Measurements from ENCODE around the gene KCTD1.

- no peak for TF ChIP-seq EP300 (IDR thresholded peaks at IDR 0.05; ENCODE audit: borderline replicate concordance)
- no peak for TF ChIP-seq CEBPB (IDR thresholded peaks at IDR 0.05)
- TF ChIP-seq MAX (IDR thresholded peaks at IDR 0.05): no peak
- TF ChIP-seq ZBTB7A (IDR thresholded peaks at IDR 0.05; ENCODE audit: low read depth): no peak
- TF ChIP-seq, protein P1, sequence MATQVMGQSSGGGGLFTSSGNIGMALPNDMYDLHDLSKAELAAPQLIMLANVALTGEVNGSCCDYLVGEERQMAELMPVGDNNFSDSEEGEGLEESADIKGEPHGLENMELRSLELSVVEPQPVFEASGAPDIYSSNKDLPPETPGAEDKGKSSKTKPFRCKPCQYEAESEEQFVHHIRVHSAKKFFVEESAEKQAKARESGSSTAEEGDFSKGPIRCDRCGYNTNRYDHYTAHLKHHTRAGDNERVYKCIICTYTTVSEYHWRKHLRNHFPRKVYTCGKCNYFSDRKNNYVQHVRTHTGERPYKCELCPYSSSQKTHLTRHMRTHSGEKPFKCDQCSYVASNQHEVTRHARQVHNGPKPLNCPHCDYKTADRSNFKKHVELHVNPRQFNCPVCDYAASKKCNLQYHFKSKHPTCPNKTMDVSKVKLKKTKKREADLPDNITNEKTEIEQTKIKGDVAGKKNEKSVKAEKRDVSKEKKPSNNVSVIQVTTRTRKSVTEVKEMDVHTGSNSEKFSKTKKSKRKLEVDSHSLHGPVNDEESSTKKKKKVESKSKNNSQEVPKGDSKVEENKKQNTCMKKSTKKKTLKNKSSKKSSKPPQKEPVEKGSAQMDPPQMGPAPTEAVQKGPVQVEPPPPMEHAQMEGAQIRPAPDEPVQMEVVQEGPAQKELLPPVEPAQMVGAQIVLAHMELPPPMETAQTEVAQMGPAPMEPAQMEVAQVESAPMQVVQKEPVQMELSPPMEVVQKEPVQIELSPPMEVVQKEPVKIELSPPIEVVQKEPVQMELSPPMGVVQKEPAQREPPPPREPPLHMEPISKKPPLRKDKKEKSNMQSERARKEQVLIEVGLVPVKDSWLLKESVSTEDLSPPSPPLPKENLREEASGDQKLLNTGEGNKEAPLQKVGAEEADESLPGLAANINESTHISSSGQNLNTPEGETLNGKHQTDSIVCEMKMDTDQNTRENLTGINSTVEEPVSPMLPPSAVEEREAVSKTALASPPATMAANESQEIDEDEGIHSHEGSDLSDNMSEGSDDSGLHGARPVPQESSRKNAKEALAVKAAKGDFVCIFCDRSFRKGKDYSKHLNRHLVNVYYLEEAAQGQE (IDR thresholded peaks at IDR 0.05; ENCODE audit: low read depth): no peak
These were observed 74.7 kb downstream of the KCTD1 start for GRCh38 chr18:26473672-26474071.
